HepG2 (cell line): ENCODE data around the gene XXYLT1. TPM values are rescaled to one million over a fixed set of nuclear protein-coding genes. Genes with fewer than 3 reads are reported as not detected.

ENCODE experiments used
- ARNT2 ChIP-seq: sonication (generic); formaldehyde crosslinking; IDR thresholded peaks from 2 replicates; pipeline ENCODE4 v1.8.0; 2022; ENCODE audit warnings: mild to moderate bottlenecking, low read depth, missing genetic modification reagents, moderate library complexity
- CHD4 ChIP-seq: fragments of 200-600 bp; sonication (generic); IDR thresholded peaks from 2 replicates; pipeline ENCODE4 v1.7.0; 2017; ENCODE audit warnings: mild to moderate bottlenecking, low read length, borderline replicate concordance
- RCOR2 ChIP-seq: IDR thresholded peaks from 2 replicates; pipeline ENCODE4 v1.6.1; 2016; ENCODE audit warnings: missing biosample characterization, missing genetic modification reagents
- RORA ChIP-seq: sonication (generic); formaldehyde crosslinking; IDR thresholded peaks from 2 replicates; pipeline ENCODE4 v1.5.0; 2020; ENCODE audit warnings: mild to moderate bottlenecking, missing genetic modification reagents, moderate library complexity
- SP5 ChIP-seq: IDR thresholded peaks from 2 replicates; pipeline ENCODE4 v1.6.1; 2016; ENCODE audit warnings: low read depth, borderline replicate concordance
- ZFP36L1 ChIP-seq: sonication (generic); formaldehyde crosslinking; IDR thresholded peaks from 2 replicates; pipeline ENCODE4 v1.8.0; 2022; ENCODE audit warnings: mild to moderate bottlenecking, missing genetic modification reagents, moderate library complexity
- ZFYVE20 ChIP-seq: sonication (generic); formaldehyde crosslinking; IDR thresholded peaks from 2 replicates; pipeline ENCODE4 v1.8.0; 2023; ENCODE audit warnings: low read depth, mild to moderate bottlenecking, moderate library complexity, missing genetic modification reagents, borderline replicate concordance
- ZNF253 ChIP-seq: sonication (generic); formaldehyde crosslinking; IDR thresholded peaks from 2 replicates; pipeline ENCODE4 v1.8.0; 2022; ENCODE audit warnings: mild to moderate bottlenecking, missing genetic modification reagents, borderline replicate concordance
- ZNF577 ChIP-seq: sonication (generic); formaldehyde crosslinking; IDR thresholded peaks from 2 replicates; pipeline ENCODE4 v1.4.0; 2020; ENCODE audit warnings: mild to moderate bottlenecking, low read depth, missing genetic modification reagents, borderline replicate concordance
- ZNF598 ChIP-seq: sonication (generic); formaldehyde crosslinking; IDR thresholded peaks from 2 replicates; pipeline ENCODE4 v1.5.1; 2020; ENCODE audit warnings: mild to moderate bottlenecking, missing genetic modification reagents, borderline replicate concordance
- polyA plus RNA-seq, 8 experiments: library from polyadenylated mRNA; depleted of rRNA in 3 of 8; stranded (reverse) in 7 of 8; unstranded in 1 of 8; fragments of >200 nt; fragmentation: Illumina TruSeq in 4 of 8; extraction: Trizol in 4 of 8; gene quantifications; 2 replicates each; pipeline versions ENCODE4 v1.2.1 to v1.2.3, GENCODE V29; 2011 to 2016; ENCODE audit warnings: low read depth in 4 of 8, missing spikeins in 1 of 8, mixed read lengths in 1 of 8; ENCODE audit not compliant: insufficient read depth in 1 of 8
- total RNA-seq, 5 experiments: library from RNA; depleted of rRNA; stranded (reverse); fragments of >200 nt; fragmentation: Illumina TruSeq; extraction: Trizol; gene quantifications; 2 replicates each; pipeline ENCODE4 v1.2.3, GENCODE V29; 2016; ENCODE audit warnings: low read depth in 1 of 5
- TF ChIP-seq, protein P1 (sequence below): sonication (generic); formaldehyde crosslinking; IDR thresholded peaks from 2 replicates; pipeline ENCODE4 v1.4.0; 2020; ENCODE audit warnings: missing genetic modification reagents
- TF ChIP-seq, protein P2 (sequence below): sonication (generic); formaldehyde crosslinking; IDR thresholded peaks from 2 replicates; pipeline ENCODE4 v1.5.0; 2020; ENCODE audit warnings: missing genetic modification reagents
- TF ChIP-seq, protein P3 (sequence below): sonication (generic); formaldehyde crosslinking; IDR thresholded peaks from 2 replicates; pipeline ENCODE4 v1.8.1; 2023; ENCODE audit warnings: mild to moderate bottlenecking, moderate library complexity, missing genetic modification reagents
- TF ChIP-seq, protein P4 (sequence below): sonication (generic); formaldehyde crosslinking; IDR thresholded peaks from 2 replicates; pipeline ENCODE4 v1.4.0; 2020; ENCODE audit warnings: low read depth, mild to moderate bottlenecking, missing genetic modification reagents
- TF ChIP-seq, protein P5 (sequence below): sonication (generic); formaldehyde crosslinking; IDR thresholded peaks from 2 replicates; pipeline ENCODE4 v1.8.1; 2023; ENCODE audit warnings: mild to moderate bottlenecking, missing genetic modification reagents

Gene XXYLT1
- total and polyA plus RNA-seq, 2 of the 13 experiments (the other 11 are each of a cell fraction or from before 2014, with no cell fraction given), result 17.7 to 19.0 TPM

DNA sequence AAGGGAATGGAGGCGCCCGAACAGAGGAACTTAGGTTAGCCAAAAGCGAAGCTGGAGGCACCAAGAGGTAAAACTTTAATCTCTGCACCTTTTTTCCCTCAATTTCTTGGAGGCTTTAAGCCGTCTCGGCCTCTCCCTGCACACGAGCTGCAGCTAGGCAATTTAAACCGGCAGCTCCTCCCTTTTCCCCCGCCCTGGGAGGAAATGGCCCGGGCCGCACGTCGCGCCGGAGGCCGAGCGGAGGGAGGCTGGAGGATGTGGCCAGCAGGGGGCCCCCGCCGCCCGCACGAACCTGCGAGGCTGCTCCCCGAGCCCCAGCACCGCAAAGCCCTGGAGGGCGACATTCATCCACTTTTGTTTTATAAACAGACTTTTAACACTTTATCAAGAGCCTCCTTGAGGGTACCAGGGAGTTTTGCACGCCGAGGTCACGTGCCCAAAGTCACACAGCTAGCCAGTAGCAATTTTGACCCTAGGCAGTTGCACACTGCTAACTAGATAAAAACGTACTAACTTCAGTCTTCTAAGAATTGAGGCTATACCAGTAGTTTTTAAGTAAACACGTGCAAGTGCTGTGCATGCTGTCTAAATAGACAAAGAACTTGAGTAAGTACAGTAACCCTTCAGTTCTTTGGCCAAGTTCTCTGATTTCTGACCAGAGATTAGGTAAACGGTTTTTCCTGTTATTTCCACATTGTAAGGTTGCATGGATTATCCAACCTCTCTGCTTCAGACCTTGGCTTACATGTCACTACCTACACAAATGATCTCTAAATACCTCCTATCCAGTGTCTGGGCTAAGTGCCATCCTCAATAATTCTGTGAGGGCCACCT lies 668 bp upstream of the XXYLT1 start (continued):
- no peak for TF ChIP-seq ZFYVE20 (CRISPR knock-in tag)
- 0 out of 2 replicates have a peak, but pooled peaks have one; percentile 35 for TF ChIP-seq CHD4
- TF ChIP-seq, protein P1, sequence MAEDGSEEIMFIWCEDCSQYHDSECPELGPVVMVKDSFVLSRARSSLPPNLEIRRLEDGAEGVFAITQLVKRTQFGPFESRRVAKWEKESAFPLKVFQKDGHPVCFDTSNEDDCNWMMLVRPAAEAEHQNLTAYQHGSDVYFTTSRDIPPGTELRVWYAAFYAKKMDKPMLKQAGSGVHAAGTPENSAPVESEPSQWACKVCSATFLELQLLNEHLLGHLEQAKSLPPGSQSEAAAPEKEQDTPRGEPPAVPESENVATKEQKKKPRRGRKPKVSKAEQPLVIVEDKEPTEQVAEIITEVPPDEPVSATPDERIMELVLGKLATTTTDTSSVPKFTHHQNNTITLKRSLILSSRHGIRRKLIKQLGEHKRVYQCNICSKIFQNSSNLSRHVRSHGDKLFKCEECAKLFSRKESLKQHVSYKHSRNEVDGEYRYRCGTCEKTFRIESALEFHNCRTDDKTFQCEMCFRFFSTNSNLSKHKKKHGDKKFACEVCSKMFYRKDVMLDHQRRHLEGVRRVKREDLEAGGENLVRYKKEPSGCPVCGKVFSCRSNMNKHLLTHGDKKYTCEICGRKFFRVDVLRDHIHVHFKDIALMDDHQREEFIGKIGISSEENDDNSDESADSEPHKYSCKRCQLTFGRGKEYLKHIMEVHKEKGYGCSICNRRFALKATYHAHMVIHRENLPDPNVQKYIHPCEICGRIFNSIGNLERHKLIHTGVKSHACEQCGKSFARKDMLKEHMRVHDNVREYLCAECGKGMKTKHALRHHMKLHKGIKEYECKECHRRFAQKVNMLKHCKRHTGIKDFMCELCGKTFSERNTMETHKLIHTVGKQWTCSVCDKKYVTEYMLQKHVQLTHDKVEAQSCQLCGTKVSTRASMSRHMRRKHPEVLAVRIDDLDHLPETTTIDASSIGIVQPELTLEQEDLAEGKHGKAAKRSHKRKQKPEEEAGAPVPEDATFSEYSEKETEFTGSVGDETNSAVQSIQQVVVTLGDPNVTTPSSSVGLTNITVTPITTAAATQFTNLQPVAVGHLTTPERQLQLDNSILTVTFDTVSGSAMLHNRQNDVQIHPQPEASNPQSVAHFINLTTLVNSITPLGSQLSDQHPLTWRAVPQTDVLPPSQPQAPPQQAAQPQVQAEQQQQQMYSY, result no peak
- TF ChIP-seq, protein P2, sequence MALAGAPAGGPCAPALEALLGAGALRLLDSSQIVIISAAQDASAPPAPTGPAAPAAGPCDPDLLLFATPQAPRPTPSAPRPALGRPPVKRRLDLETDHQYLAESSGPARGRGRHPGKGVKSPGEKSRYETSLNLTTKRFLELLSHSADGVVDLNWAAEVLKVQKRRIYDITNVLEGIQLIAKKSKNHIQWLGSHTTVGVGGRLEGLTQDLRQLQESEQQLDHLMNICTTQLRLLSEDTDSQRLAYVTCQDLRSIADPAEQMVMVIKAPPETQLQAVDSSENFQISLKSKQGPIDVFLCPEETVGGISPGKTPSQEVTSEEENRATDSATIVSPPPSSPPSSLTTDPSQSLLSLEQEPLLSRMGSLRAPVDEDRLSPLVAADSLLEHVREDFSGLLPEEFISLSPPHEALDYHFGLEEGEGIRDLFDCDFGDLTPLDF, result no peak; the same call in 1 of the 2 replicates
- TF ChIP-seq RCOR2 (CRISPR knock-in tag), result 0 out of 2 replicates have a peak, but pooled peaks have one; percentile 38
- TF ChIP-seq, protein P3, sequence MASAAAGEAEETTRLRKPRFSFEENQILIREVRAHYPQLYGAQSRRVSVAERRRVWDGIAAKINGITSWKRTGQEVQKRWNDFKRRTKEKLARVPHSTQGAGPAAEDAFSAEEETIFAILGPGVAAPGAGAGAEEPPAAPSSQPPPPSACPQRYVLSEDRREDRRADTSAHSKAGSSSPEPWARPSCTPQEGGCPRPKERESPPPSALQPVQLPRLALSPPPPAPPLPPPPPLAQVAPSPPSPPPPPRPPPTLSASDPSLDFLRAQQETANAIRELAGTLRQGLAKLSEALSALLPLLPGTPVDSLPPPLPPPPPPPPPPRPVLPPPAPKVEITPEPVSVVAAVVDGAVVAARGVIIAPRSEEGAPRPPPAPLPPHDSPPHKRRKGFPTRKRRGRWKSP (CRISPR knock-in tag), result peak; percentile 46; the same call in 1 of the 2 replicates
- no peak for TF ChIP-seq ZFP36L1 (CRISPR knock-in tag)
- TF ChIP-seq, protein P4, sequence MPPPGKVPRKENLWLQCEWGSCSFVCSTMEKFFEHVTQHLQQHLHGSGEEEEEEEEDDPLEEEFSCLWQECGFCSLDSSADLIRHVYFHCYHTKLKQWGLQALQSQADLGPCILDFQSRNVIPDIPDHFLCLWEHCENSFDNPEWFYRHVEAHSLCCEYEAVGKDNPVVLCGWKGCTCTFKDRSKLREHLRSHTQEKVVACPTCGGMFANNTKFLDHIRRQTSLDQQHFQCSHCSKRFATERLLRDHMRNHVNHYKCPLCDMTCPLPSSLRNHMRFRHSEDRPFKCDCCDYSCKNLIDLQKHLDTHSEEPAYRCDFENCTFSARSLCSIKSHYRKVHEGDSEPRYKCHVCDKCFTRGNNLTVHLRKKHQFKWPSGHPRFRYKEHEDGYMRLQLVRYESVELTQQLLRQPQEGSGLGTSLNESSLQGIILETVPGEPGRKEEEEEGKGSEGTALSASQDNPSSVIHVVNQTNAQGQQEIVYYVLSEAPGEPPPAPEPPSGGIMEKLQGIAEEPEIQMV (CRISPR knock-in tag), result no peak
- TF ChIP-seq ZNF577, result no peak
- TF ChIP-seq ARNT2 (CRISPR knock-in tag), result no peak; the same call in 1 of the 2 replicates
- peak; percentile 52; the same call in 1 of the 2 replicates for TF ChIP-seq SP5 (CRISPR knock-in tag)
- no peak for TF ChIP-seq RORA (CRISPR knock-in tag)
- TF ChIP-seq, protein P5, sequence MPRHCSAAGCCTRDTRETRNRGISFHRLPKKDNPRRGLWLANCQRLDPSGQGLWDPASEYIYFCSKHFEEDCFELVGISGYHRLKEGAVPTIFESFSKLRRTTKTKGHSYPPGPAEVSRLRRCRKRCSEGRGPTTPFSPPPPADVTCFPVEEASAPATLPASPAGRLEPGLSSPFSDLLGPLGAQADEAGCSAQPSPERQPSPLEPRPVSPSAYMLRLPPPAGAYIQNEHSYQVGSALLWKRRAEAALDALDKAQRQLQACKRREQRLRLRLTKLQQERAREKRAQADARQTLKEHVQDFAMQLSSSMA (CRISPR knock-in tag), result no peak
- no peak for TF ChIP-seq ZNF253 (CRISPR knock-in tag)
- TF ChIP-seq ZNF598, result peak; percentile 64; the same call in 1 of the 2 replicates
